ENCODE results near the gene NAXD.
"Not testable (repeated sequence)": the region's sequence is repeated elsewhere in the genome, so short reads cannot be mapped to it uniquely, and the experiment has no call there.

Gene NAXD

DNA sequence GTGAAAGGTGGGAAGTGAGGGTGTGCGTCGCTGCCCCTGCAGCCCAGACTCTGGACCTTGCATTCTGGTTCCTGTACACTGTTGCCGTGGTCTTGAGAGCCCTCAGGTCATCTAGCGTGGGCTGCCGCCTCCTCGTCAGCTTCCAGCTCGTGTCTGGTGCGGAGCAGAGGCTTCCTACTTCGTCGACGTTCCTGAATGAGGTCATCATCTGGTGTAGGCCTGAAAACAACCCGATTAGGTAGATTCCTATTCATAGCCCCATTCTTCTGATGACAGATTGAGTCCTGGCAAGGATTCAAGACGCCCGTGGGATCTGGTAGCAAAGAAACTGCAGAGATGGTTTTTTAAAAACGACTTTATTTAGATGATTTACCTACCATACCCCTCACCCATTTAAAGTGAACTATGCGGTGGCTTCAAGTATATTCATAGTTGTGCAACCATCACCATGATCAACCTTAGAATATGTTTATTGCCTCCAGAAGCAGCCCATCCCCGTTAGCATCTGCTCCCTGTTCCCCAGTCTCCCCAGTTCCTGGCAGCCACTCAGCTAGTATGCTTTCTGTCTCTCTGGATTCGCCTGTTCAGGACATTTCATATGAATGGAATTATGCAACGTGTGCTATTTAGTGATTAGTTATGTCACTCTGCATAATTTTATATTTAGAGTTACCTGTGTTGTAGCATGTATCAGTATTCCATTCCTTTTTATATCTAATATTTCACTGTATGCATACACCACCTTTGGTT is 13.8 kb downstream of the NAXD start:
- Histone ChIP-seq H3K9me3 (no peaks in the 10 kb centered on the region), H3K4me1 (peaks cover 14% of the 10 kb centered on the region), H3K36me3 (peaks cover 38% of the 10 kb centered on the region), H3K4me3 (ENCODE audit: low read depth, low read length) (peak overlapping the region; percentile 31), H3K27me3 (no peaks in the 10 kb centered on the region)
- TF ChIP-seq, protein P1, sequence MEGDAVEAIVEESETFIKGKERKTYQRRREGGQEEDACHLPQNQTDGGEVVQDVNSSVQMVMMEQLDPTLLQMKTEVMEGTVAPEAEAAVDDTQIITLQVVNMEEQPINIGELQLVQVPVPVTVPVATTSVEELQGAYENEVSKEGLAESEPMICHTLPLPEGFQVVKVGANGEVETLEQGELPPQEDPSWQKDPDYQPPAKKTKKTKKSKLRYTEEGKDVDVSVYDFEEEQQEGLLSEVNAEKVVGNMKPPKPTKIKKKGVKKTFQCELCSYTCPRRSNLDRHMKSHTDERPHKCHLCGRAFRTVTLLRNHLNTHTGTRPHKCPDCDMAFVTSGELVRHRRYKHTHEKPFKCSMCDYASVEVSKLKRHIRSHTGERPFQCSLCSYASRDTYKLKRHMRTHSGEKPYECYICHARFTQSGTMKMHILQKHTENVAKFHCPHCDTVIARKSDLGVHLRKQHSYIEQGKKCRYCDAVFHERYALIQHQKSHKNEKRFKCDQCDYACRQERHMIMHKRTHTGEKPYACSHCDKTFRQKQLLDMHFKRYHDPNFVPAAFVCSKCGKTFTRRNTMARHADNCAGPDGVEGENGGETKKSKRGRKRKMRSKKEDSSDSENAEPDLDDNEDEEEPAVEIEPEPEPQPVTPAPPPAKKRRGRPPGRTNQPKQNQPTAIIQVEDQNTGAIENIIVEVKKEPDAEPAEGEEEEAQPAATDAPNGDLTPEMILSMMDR (IDR thresholded peaks at IDR 0.05; ENCODE audit: low read depth, low read length): no peak
- peak; percentile 62 for DNase-seq

GRCh38 chr13:110629735-110630134 is 14.4 kb downstream of the NAXD start:
- no peak for DNase-seq
- TF ChIP-seq, protein P1 (IDR thresholded peaks at IDR 0.05; ENCODE audit: low read depth, low read length): no peak
- Histone ChIP-seq H3K4me3 (ENCODE audit: low read depth, low read length) (no peak overlapping the region), H3K27me3 (no peaks in the 10 kb centered on the region), H3K36me3 (peaks cover 40% of the 10 kb centered on the region), H3K4me1 (peaks cover 14% of the 10 kb centered on the region), H3K9me3 (no peaks in the 10 kb centered on the region)

DNA sequence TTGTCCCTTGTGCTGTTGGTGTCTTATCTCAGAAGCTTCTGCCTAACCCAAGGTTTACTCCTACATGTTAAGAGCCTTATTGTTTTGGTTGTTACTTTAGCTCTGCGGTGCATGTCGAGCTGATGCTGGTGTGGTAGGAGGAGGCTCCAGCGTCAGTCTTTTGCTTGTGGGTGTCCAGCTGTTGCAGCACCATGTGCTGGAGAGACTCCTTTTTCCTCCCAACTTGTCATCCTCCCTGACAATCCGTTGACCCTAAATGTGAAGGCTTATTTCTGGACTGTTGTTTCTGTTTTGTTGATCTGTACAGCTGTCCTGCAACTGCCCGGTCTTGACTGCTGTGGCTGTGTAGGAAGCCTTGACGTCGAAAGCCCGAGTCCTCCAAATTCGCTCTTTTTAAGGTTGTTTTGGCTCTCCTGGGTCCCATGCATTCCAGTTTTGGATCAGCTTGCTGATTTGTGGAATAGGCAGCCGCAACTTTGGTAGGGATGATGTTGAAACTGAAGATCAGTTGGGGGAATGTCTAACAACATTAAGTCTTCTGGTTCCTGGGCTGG is 15.3 kb downstream of the NAXD start:
- Histone ChIP-seq H3K9me3 (no peaks in the 10 kb centered on the region), H3K4me1 (peaks cover 14% of the 10 kb centered on the region), H3K27me3 (no peaks in the 10 kb centered on the region), H3K4me3 (ENCODE audit: low read depth, low read length) (no peak overlapping the region), H3K36me3 (peaks cover 45% of the 10 kb centered on the region)
- no peak for DNase-seq
- TF ChIP-seq, protein P1 (IDR thresholded peaks at IDR 0.05; ENCODE audit: low read depth, low read length): no peak

DNA sequence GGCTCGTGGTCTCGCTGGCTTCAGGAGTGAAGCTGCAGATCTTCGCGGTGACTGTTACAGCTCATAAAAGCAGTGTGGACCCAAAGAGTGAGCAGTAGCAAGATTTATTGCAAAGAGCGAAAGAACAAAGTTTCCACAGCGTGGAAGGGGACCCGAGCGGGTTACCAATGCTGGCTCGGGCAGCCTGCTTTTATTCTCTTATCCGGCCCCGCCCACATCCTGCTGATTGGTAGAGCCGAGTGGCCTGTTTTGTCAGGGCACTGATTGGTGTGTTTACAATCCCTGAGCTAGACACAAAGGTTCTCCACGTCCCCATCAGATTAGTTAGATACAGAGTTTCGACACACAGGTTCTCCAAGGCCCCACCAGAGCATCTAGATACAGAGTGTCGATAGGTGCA is 16.9 kb downstream of the NAXD start:
- not testable (repeated sequence) for H3K4me3 ChIP-seq (ENCODE audit: low read depth, low read length); H3K9me3 ChIP-seq; DNase-seq; H3K27me3 ChIP-seq
- peaks cover 61% of the 10 kb centered on the region for H3K36me3 ChIP-seq
- H3K4me1 ChIP-seq: peaks cover 14% of the 10 kb centered on the region

DNA sequence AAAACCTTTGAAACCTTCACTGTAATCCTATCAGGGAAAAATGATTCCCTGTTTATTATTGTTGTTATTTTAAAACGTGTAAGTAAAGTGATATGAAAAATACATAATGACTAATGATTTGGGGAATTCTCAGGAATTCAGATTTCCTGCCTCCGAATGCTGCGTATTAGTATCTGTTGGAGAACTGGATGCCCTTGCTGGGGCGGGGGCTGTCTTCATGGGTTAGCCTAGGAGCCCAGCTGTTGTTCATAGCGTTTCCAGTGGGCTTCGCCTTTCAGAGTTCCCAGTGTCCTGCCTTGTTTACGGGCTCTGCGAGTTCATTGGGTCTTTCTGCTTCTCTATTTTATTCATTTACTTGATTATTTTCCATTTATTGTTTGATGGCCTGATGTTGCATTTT is 18.4 kb downstream of the NAXD start:
- peaks cover 70% of the 10 kb centered on the region for H3K36me3 ChIP-seq
- H3K9me3 ChIP-seq: no peaks in the 10 kb centered on the region
- DNase-seq: no peak
- no peaks in the 10 kb centered on the region for H3K27me3 ChIP-seq
- H3K4me3 ChIP-seq (ENCODE audit: low read depth, low read length): no peak overlapping the region
- H3K4me1 ChIP-seq: peaks cover 5% of the 10 kb centered on the region
- TF ChIP-seq, protein P1 (IDR thresholded peaks at IDR 0.05; ENCODE audit: low read depth, low read length): no peak

DNA sequence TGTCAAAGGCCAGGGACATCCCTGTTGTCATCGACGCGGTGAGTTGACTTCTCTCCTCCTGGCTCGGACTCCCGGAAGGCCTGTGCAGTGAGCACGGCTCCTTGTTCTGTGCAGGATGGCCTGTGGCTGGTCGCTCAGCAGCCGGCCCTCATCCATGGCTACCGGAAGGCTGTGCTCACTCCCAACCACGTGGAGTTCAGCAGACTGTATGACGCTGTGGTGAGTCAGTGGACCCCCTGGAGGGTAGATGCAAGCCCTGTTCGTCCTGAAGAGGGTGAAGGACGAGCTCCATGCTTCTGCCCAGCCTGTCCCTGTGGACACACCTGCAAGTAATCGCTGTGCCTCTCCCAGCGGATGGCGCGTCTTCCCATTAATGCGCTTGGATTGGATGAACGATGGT is 19.2 kb downstream of the NAXD start:
- H3K4me1 ChIP-seq: no peaks in the 10 kb centered on the region

More for the DNA sequence above, 19.2 kb downstream of the NAXD start:
- TF ChIP-seq, protein P1 (IDR thresholded peaks at IDR 0.05; ENCODE audit: low read depth, low read length): no peak
- no peaks in the 10 kb centered on the region for H3K9me3 ChIP-seq
- no peaks in the 10 kb centered on the region for H3K27me3 ChIP-seq
- peaks cover 70% of the 10 kb centered on the region for H3K36me3 ChIP-seq
- no peak for DNase-seq
- H3K4me3 ChIP-seq (ENCODE audit: low read depth, low read length): no peak overlapping the region

Measured in BE2C (cell line).